HEK293T (cell line): ENCODE results near the gene KCNK4.

Experiments used
- BHLHE40 ChIP-seq: fragments of 450-650 bp; IDR thresholded peaks from 2 replicates; pipeline ENCODE4 v1.6.1; 2016; ENCODE audit warnings: mild to moderate bottlenecking, moderate library complexity, borderline replicate concordance
- ELF4 ChIP-seq: fragments of 450-650 bp; IDR thresholded peaks from 2 replicates; pipeline ENCODE4 v1.6.1; 2017; ENCODE audit warnings: antibody characterized with exemption

GRCh38 chr11:64340671-64341335 is 49.7 kb downstream of the KCNK4 start:
- TF ChIP-seq ELF4, result no peak
- no peak for TF ChIP-seq BHLHE40
